ENCODE data around the gene KCNK7.

- TF ChIP-seq CTCF (IDR thresholded peaks at IDR 0.05) (no peak), POLR2A (IDR thresholded peaks at IDR 0.05) (no peak)
These were observed 17.1 kb upstream of the KCNK7 start for GRCh38 chr11:65612691-65613090.

Measured in thyroid gland (tissue), 4 donors.